Loucy (cell line): ENCODE results near the gene LRRFIP1.
"Not testable (repeated sequence)": the region's sequence is repeated elsewhere in the genome, so short reads cannot be mapped to it uniquely, and the experiment has no call there.

ENCODE experiments used
- H2AFZ ChIP-seq: fragments of 200-600 bp; sonication (generic); 2 replicates; pipeline ENCODE4 v1.6.0; 2016; ENCODE audit warnings: antibody characterized with exemption, mild to moderate bottlenecking, low read length, moderate library complexity
- H3F3A ChIP-seq: fragments of 200-600 bp; 2 replicates; pipeline ENCODE4 v1.6.0; 2016; ENCODE audit warnings: antibody characterized with exemption, low read depth, mild to moderate bottlenecking
- H3K27me3 ChIP-seq: fragments of 200-600 bp; sonication (generic); 2 replicates; pipeline ENCODE4 v1.6.1; 2014; ENCODE audit warnings: low read length, mild to moderate bottlenecking; ENCODE audit not compliant: insufficient read depth, poor library complexity, severe bottlenecking
- H3K36me3 ChIP-seq: fragments of 200-600 bp; sonication (generic); 2 replicates; pipeline ENCODE4 v1.6.1; 2016; ENCODE audit warnings: low read length; ENCODE audit not compliant: insufficient read depth
- H3K4me1 ChIP-seq: fragments of 200-600 bp; sonication (generic); 2 replicates; pipeline ENCODE4 v1.5.1; 2014; ENCODE audit warnings: low read length, mild to moderate bottlenecking; ENCODE audit not compliant: insufficient read depth, poor library complexity, severe bottlenecking
- H3K4me2 ChIP-seq: fragments of 200-600 bp; sonication (generic); 2 replicates; pipeline ENCODE4 v1.6.0; 2014; ENCODE audit warnings: antibody characterized with exemption, low read length, low read depth, mild to moderate bottlenecking; ENCODE audit not compliant: poor library complexity, severe bottlenecking
- H3K4me3 ChIP-seq: fragments of 200-600 bp; sonication (generic); 2 replicates; pipeline ENCODE4 v1.5.1; 2014; ENCODE audit warnings: low read length, mild to moderate bottlenecking, mixed read lengths; ENCODE audit not compliant: poor library complexity, severe bottlenecking
- H3K79me2 ChIP-seq: fragments of 200-600 bp; sonication (generic); 2 replicates; pipeline ENCODE4 v1.6.1; 2014; ENCODE audit warnings: low read length; ENCODE audit not compliant: insufficient read depth
- H3K9ac ChIP-seq: fragments of 200-600 bp; sonication (generic); 2 replicates; pipeline ENCODE4 v1.6.0; 2014; ENCODE audit warnings: mild to moderate bottlenecking, low read depth, low read length, moderate library complexity; ENCODE audit not compliant: poor library complexity, severe bottlenecking
- H3K9me2 ChIP-seq: fragments of 200-600 bp; sonication (generic); replicated peaks from 2 replicates; pipeline ENCODE4 v1.6.1; 2016; ENCODE audit warnings: low read depth, low read length, mixed read lengths
- H3K9me3 ChIP-seq: fragments of 200-600 bp; sonication (generic); 2 replicates; pipeline ENCODE4 v1.6.1; 2014; ENCODE audit warnings: mild to moderate bottlenecking, antibody characterized with exemption, low read length, low read depth; ENCODE audit not compliant: insufficient read depth
- H4K20me1 ChIP-seq: fragments of 200-600 bp; sonication (generic); 2 replicates; pipeline ENCODE4 v1.6.0; 2014; ENCODE audit warnings: antibody characterized with exemption, low read length, mild to moderate bottlenecking; ENCODE audit not compliant: insufficient read depth, poor library complexity, severe bottlenecking
- CTCF ChIP-seq: fragments of 200-600 bp; sonication (generic); conservative IDR thresholded peaks from 2 replicates; pipeline ENCODE4 v1.5.1; 2014; ENCODE audit warnings: mild to moderate bottlenecking, antibody characterized with exemption, low read length
- EZH2phosphoT487 ChIP-seq: fragments of 200-600 bp; IDR thresholded peaks from 2 replicates; pipeline ENCODE4 v1.6.1; 2018; ENCODE audit warnings: antibody characterized with exemption, mild to moderate bottlenecking, moderate library complexity, borderline replicate concordance

Gene LRRFIP1

GRCh38 chr2:237594514-237594871 lies 32.9 kb upstream of the LRRFIP1 start:
- no peak overlapping the region for H3K9ac ChIP-seq

DNA sequence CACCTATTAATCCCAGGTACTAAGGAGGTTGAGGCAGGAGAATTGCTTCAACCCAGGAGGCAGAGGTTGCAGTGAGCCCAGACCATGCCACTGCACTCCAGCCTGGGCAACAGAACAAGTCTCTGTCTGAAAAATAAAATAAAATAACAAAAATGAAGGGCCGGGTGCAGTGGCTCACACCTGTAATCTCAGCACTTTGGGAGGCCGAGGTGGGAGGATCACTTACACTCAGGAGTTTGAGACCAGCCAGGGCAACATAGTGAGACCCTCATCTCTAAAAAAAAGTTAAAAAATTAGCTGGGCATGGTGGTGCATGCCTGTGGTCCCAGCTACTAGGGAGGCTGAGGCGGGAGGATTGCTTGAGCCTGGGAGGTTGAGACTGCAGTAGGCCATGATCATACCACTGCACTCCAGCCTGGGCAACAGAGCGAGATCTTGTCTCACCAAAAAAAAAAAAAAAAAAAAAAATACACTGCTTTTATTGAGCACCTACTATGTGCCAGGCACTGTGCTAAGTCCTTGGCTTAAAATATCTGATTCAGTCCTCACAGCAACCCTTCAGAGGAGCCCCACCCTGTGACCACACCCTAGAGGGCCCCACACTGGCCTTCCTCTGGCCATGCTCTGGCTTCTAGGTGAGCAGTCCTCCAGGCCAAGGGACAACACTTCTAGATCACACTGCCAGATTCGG lies 31.4 kb upstream of the LRRFIP1 start:
- H4K20me1 ChIP-seq, H3K4me3 ChIP-seq, H3K9ac ChIP-seq, H3K9me2 ChIP-seq, H3K4me1 ChIP-seq, H3F3A ChIP-seq, H3K79me2 ChIP-seq, H2AFZ ChIP-seq, H3K27me3 ChIP-seq, H3K4me2 ChIP-seq, H3K9me3 ChIP-seq, H3K36me3 ChIP-seq: not testable (repeated sequence)

More at GRCh38 chr2:237594514-237594871, 32.9 kb upstream of the LRRFIP1 start:
- H3K4me1 ChIP-seq: peaks cover 6% of the 10 kb centered on the region
- no peaks in the 10 kb centered on the region for H3K9me3 ChIP-seq
- no peak overlapping the region for H3K4me3 ChIP-seq
- no peaks in the 10 kb centered on the region for H3F3A ChIP-seq
- H3K36me3 ChIP-seq: no peaks in the 10 kb centered on the region
- H3K27me3 ChIP-seq: no peaks in the 10 kb centered on the region
- no peak overlapping the region for H3K4me2 ChIP-seq
- no peaks in the 10 kb centered on the region for H4K20me1 ChIP-seq
- no peak for TF ChIP-seq CTCF
- no peak for TF ChIP-seq EZH2phosphoT487
- no peak overlapping the region for H2AFZ ChIP-seq
- no peaks in the 10 kb centered on the region for H3K9me2 ChIP-seq
- no peaks in the 10 kb centered on the region for H3K79me2 ChIP-seq

DNA sequence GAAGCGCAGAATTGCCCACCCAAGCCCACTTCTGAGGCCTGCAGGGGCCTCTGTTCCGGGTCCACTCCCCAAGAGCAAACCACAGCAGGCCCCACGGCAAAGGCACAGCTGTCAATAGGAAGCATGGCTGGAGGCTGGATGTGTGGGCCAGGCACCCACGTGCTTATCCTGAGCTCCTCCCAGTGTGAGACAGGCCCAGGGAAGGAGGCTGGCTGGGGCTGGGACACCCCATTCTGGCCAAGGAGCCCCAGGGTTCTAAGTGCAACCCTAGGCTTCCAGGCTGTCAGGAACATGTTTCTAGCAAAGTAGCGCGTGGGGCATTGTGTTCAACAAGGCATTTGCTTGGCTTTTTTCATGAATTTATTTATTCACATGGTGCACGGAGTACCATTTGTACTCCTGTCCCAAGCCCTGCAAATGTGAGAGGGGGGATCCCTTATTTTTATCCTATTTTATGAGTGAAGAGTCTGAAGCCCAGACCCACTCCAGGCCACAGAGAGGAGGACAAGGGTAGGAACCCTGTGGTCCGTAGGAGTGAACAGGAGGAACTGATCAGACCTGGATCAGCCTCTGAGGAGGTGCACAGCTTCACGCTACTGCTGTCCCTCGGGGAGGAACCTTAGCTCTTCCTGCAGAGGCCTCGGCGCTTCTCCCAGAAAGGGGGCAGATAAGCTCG lies 30.7 kb upstream of the LRRFIP1 start:
- Histone ChIP-seq H3K36me3 (no peaks in the 10 kb centered on the region), H3K9ac (no peak overlapping the region), H3K4me2 (no peak overlapping the region), H3K27me3 (no peaks in the 10 kb centered on the region), H3K9me2 (no peaks in the 10 kb centered on the region), H3F3A (no peaks in the 10 kb centered on the region), H3K4me3 (no peak overlapping the region), H2AFZ (no peak overlapping the region), H3K4me1 (peaks cover 7% of the 10 kb centered on the region), H3K79me2 (no peaks in the 10 kb centered on the region), H4K20me1 (no peaks in the 10 kb centered on the region), H3K9me3 (no peaks in the 10 kb centered on the region)
- TF ChIP-seq EZH2phosphoT487: no peak
- TF ChIP-seq CTCF: no peak
